Bone marrow (tissue), 2 donors: ENCODE measurements around the gene ZBED1.
"Not testable (repeated sequence)": the region's sequence is repeated elsewhere in the genome, so short reads cannot be mapped to it uniquely, and the experiment has no call there.

ENCODE experiments used
- DNase-seq, 2 donors: peaks; one replicate each; lab custom pipeline; 2025; lab: John Stamatoyannopoulos, UW

The ZBED1 gene

GRCh38 chrX:2497961-2498780 lies 2.6 kb downstream of the ZBED1 start:
- no peak for DNase-seq

GRCh38 chrX:2495595-2495994 lies 5.2 kb downstream of the ZBED1 start:
- no peak for DNase-seq

GRCh38 chrX:2492531-2493218 lies 8.1 kb downstream of the ZBED1 start:
- DNase-seq: no peak

GRCh38 chrX:2490634-2491033 lies 10.1 kb downstream of the ZBED1 start:
- DNase-seq: no peak

GRCh38 chrX:2489446-2490445 lies 11.0 kb downstream of the ZBED1 start:
- DNase-seq: no peak

- DNase-seq: no peak
Observed at GRCh38 chrX:2488621-2489285, 12.0 kb downstream of the ZBED1 start.

- no peak for DNase-seq
Observed at GRCh38 chrX:2487366-2487765, 13.4 kb downstream of the ZBED1 start.

GRCh38 chrX:2486476-2487133 lies 14.2 kb downstream of the ZBED1 start:
- no peak for DNase-seq

GRCh38 chrX:2485789-2486345 lies 14.9 kb downstream of the ZBED1 start:
- no peak for DNase-seq

- no peak for DNase-seq
Observed at GRCh38 chrX:2484721-2485648, 15.8 kb downstream of the ZBED1 start.

GRCh38 chrX:2484256-2484655 lies 16.5 kb downstream of the ZBED1 start:
- DNase-seq: no peak

- no peak for DNase-seq
Observed at GRCh38 chrX:2483398-2484060, 17.2 kb downstream of the ZBED1 start.

GRCh38 chrX:2481597-2481996 lies 19.2 kb downstream of the ZBED1 start:
- DNase-seq: not testable (repeated sequence)

- DNase-seq: not testable (repeated sequence)
Observed at GRCh38 chrX:2479982-2480381, 20.8 kb downstream of the ZBED1 start.

- no peak for DNase-seq
Observed at GRCh38 chrX:2479420-2479780, 21.4 kb downstream of the ZBED1 start.

- DNase-seq: no peak
Observed at GRCh38 chrX:2478546-2479419, 22.0 kb downstream of the ZBED1 start.

GRCh38 chrX:2477313-2477712 lies 23.5 kb downstream of the ZBED1 start:
- not testable (repeated sequence) for DNase-seq
